Tibial nerve (tissue), 4 donors: ENCODE data around the gene MRPL38.

Experiments
- CTCF ChIP-seq, 5 experiments: fragments of 200-600 bp in 3 of 5; fragments of 450-650 bp in 2 of 5; sonication (generic) in 3 of 5; IDR thresholded peaks; one replicate each; pipeline ENCODE4 v1.5.1; 2016 to 2019; ENCODE audit warnings: antibody characterized with exemption in 5 of 5, mild to moderate bottlenecking in 3 of 5, moderate library complexity in 2 of 5
- EP300 ChIP-seq, 2 donors: sonication (generic); formaldehyde crosslinking; IDR thresholded peaks; one replicate each; pipeline ENCODE4 v1.6.1; 2017; ENCODE audit warnings: antibody characterized with exemption in 2 of 2, mild to moderate bottlenecking in 1 of 2
- POLR2A ChIP-seq, 2 donors: fragments of 450-650 bp; IDR thresholded peaks; one replicate each; pipeline ENCODE4 v1.6.1; 2017; ENCODE audit warnings: antibody characterized with exemption in 2 of 2, mild to moderate bottlenecking in 2 of 2, moderate library complexity in 2 of 2

GRCh38 chr17:75950421-75950820, 45.7 kb upstream of the MRPL38 start:
- TF ChIP-seq POLR2A (IDR thresholded peaks at IDR 0.05) (no peak), CTCF (IDR thresholded peaks at IDR 0.05) (no peak), EP300 (IDR thresholded peaks at IDR 0.05) (no peak)
